Uterus (tissue), 4 donors: ENCODE data around the gene S100A1. TPM values are rescaled to one million over a fixed set of nuclear protein-coding genes. Genes with fewer than 3 reads are reported as not detected.
A peak's percentile ranks its signal among the peaks of the same experiment; 100 is the strongest.

Source experiments
- DNase-seq, 2 donors: peaks; one replicate each; pipeline ENCODE4 v3.0.0-alpha.2; 2019 to 2020
- H3K27ac ChIP-seq, 2 donors: fragments of 200-600 bp; sonication (generic); 1 replicate in 1 of 2; 2 replicates in 1 of 2; pipeline ENCODE4 v1.5.1; 2016 to 2018
- H3K27me3 ChIP-seq, 2 donors: fragments of 200-600 bp; sonication (generic); one replicate each; pipeline ENCODE4 v1.5.1; 2018 to 2019; ENCODE audit warnings: control low read depth in 1 of 2
- H3K36me3 ChIP-seq, 2 donors: fragments of 200-600 bp; sonication (generic); one replicate each; pipeline ENCODE4 v1.5.1; 2019; ENCODE audit warnings: control low read depth in 1 of 2
- H3K4me1 ChIP-seq, 2 donors: fragments of 200-600 bp; sonication (generic); one replicate each; pipeline ENCODE4 v1.5.1; 2018 to 2019; ENCODE audit warnings: control low read depth in 1 of 2
- H3K4me3 ChIP-seq, 2 donors: fragments of 200-600 bp; sonication (generic); 1 replicate in 1 of 2; 2 replicates in 1 of 2; pipeline ENCODE4 v1.5.1; 2018 to 2019; ENCODE audit warnings: mild to moderate bottlenecking in 1 of 2
- H3K9me3 ChIP-seq, 2 donors: fragments of 200-600 bp; sonication (generic); one replicate each; pipeline ENCODE4 v1.5.1; 2019; ENCODE audit warnings: control low read depth in 1 of 2
- POLR2A ChIP-seq, 2 donors: fragments of 450-650 bp; IDR thresholded peaks; one replicate each; pipeline ENCODE4 v1.6.1; 2016; ENCODE audit warnings: antibody characterized with exemption in 2 of 2, mild to moderate bottlenecking in 1 of 2, moderate library complexity in 1 of 2
- intact Hi-C: fragments of 100-400 bp; cut with DNase I; formaldehyde crosslinking; loops from one replicate; pipeline ENCODE4 v1.15.1; 2023; ENCODE audit warnings: low total_unique reads
- total RNA-seq, 4 donors: library from RNA; depleted of rRNA in 3 of 4; stranded (reverse); fragments of >200 nt in 3 of 4; gene quantifications; one replicate each; pipeline versions ENCODE4 v1.1.0 to v1.2.4, GENCODE V29; 2014 to 2023
- TF ChIP-seq, protein P1 (sequence below), 4 experiments: fragments of 200-600 bp in 2 of 4; fragments of 450-650 bp in 2 of 4; sonication (generic) in 2 of 4; IDR thresholded peaks; one replicate each; pipeline ENCODE4 v1.5.1; 2016 to 2019; ENCODE audit warnings: antibody characterized with exemption in 4 of 4, mild to moderate bottlenecking in 2 of 4, moderate library complexity in 1 of 4
- donor health status: DM: yes; HTN: yes; CAD: no.

S100A1 gene
- total RNA-seq, 4 donors from 2014 or later: 3.8 TPM; not detected in 3

- H3K27ac ChIP-seq: no peak overlapping the region
- intact Hi-C loops: no loop called here
- no peak for DNase-seq
Measured at GRCh38 chr1:153614189-153614900, 13.9 kb upstream of the S100A1 start.

DNA sequence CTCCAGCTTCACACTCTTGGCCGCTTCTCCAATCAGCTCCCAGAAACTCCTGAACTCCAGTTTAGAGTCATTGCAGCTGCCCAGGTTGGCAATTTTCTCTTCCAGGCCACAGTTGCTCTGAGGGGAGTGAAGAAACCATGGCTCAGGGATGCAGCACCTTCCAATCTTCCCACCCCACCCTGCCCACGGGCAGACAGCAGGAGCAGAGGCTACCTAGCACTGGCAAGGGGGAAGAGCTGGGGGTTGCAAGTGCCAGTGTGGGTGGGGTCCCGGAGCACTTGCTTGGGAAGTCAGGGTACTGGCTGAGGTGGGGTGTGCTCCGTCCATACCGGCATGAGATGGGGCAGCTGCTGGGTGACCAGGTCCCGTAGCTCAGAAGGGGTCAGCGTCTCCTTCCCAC, 13.3 kb upstream of the S100A1 start:
- H3K4me3 ChIP-seq: no peak overlapping the region
- no peaks in the 10 kb centered on the region for H3K27me3 ChIP-seq
- peaks cover 6 to 7% of the 10 kb centered on the region in 2 donors for H3K4me1 ChIP-seq
- H3K36me3 ChIP-seq: no peaks in the 10 kb centered on the region
- no peak for DNase-seq
- no peak overlapping the region for H3K27ac ChIP-seq
- TF ChIP-seq, protein P1, sequence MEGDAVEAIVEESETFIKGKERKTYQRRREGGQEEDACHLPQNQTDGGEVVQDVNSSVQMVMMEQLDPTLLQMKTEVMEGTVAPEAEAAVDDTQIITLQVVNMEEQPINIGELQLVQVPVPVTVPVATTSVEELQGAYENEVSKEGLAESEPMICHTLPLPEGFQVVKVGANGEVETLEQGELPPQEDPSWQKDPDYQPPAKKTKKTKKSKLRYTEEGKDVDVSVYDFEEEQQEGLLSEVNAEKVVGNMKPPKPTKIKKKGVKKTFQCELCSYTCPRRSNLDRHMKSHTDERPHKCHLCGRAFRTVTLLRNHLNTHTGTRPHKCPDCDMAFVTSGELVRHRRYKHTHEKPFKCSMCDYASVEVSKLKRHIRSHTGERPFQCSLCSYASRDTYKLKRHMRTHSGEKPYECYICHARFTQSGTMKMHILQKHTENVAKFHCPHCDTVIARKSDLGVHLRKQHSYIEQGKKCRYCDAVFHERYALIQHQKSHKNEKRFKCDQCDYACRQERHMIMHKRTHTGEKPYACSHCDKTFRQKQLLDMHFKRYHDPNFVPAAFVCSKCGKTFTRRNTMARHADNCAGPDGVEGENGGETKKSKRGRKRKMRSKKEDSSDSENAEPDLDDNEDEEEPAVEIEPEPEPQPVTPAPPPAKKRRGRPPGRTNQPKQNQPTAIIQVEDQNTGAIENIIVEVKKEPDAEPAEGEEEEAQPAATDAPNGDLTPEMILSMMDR (IDR thresholded peaks at IDR 0.05): no peak
- TF ChIP-seq POLR2A (IDR thresholded peaks at IDR 0.05): no peak
- intact Hi-C loops: no loop called here
- no peaks in the 10 kb centered on the region for H3K9me3 ChIP-seq

More at GRCh38 chr1:153614189-153614900, 13.9 kb upstream of the S100A1 start:
- Histone ChIP-seq H3K4me3 (no peak overlapping the region), H3K9me3 (no peaks in the 10 kb centered on the region), H3K27me3 (no peaks in the 10 kb centered on the region), H3K4me1 (peaks cover 7 to 8% of the 10 kb centered on the region in 2 donors), H3K36me3 (no peaks in the 10 kb centered on the region)
- TF ChIP-seq, protein P1 (IDR thresholded peaks at IDR 0.05): no peak
- TF ChIP-seq POLR2A (IDR thresholded peaks at IDR 0.05): no peak

GRCh38 chr1:153615406-153615805, 12.8 kb upstream of the S100A1 start:
- Histone ChIP-seq H3K36me3 (no peaks in the 10 kb centered on the region), H3K27ac (no peak overlapping the region), H3K27me3 (no peaks in the 10 kb centered on the region), H3K4me1 (peaks cover 1 to 5% of the 10 kb centered on the region in 2 donors), H3K9me3 (no peaks in the 10 kb centered on the region), H3K4me3 (no peak overlapping the region)
- intact Hi-C loops: no loop called here
- no peak for DNase-seq
- no peak for TF ChIP-seq POLR2A (IDR thresholded peaks at IDR 0.05)
- TF ChIP-seq, protein P1 (IDR thresholded peaks at IDR 0.05): no peak

GRCh38 chr1:153616144-153616916, 11.9 kb upstream of the S100A1 start, which contains the start of gene S100A14:
S100A14 (minus strand) TSS chr1:153616325; CDS start chr1:153615858, 467 bp downstream.
- Histone ChIP-seq H3K27me3 (no peaks in the 10 kb centered on the region), H3K4me3 (no peak within 1 kb of the TSS), H3K9me3 (no peaks in the 10 kb centered on the region), H3K4me1 (no peaks in the 10 kb centered on the region), H3K36me3 (no peaks in the 10 kb centered on the region), H3K27ac (peak within 1 kb of the TSS in 1 of 2 donors; percentile 6)
- intact Hi-C loops: no loop called here
- TF ChIP-seq, protein P1 (IDR thresholded peaks at IDR 0.05): no peak
- no peak for TF ChIP-seq POLR2A (IDR thresholded peaks at IDR 0.05)
- no peak for DNase-seq

DNA sequence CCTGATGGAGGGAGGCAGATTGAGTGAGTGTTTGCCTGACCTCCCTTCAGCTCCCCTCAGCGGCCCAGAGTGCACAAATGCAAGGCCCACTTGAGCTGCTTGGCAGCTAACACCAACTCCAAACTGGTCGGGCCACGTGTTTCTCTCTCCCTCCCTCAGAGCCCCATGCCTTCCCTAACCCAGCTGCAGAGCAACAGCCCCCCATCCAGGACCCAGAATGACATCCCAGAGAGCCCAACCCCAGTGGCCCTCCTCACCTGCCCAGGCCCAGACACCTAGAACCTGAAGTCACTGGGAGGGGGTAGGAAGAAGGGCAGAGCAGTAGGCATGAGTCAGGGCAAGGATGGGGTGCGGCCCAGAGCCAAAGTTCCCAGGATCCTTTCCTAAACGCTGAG, 11.3 kb upstream of the S100A1 start:
- Histone ChIP-seq H3K4me3 (no peak overlapping the region), H3K4me1 (no peaks in the 10 kb centered on the region), H3K27ac (peak overlapping the region in 1 of 2 donors; percentile 6), H3K9me3 (no peaks in the 10 kb centered on the region), H3K27me3 (no peaks in the 10 kb centered on the region), H3K36me3 (no peaks in the 10 kb centered on the region)
- intact Hi-C loops: no loop called here
- no peak for TF ChIP-seq POLR2A (IDR thresholded peaks at IDR 0.05)
- TF ChIP-seq, protein P1 (IDR thresholded peaks at IDR 0.05): no peak
- no peak for DNase-seq
